Epithelial cell of proximal tubule (primary cell): Measurements from ENCODE around the gene SMIM5. TPM values are rescaled to one million over a fixed set of nuclear protein-coding genes. Genes with fewer than 3 reads are reported as not detected.

Experiments used
- DNase-seq: peaks from one replicate; pipeline ENCODE4 v3.0.0-alpha.2; 2011; ENCODE audit warnings: low read depth
- H3K4me3 ChIP-seq: 2 replicates; pipeline ENCODE4 v1.5.1; 2011; ENCODE audit warnings: low read depth, mild to moderate bottlenecking, low read length
- CTCF ChIP-seq: conservative IDR thresholded peaks from 2 replicates; pipeline ENCODE4 v1.5.1; 2012; ENCODE audit warnings: low read depth, mild to moderate bottlenecking, low read length
- total RNA-seq: library from RNA; depleted of rRNA; stranded (reverse); fragments of >200 nt; gene quantifications from 2 replicates; pipeline ENCODE4 v1.2.3, GENCODE V29; 2015

Gene SMIM5
- total RNA-seq, 1 donor from 2014 or later, result 0.63 TPM

- no peak for DNase-seq
- no peak overlapping the region for H3K4me3 ChIP-seq
- no peak for TF ChIP-seq CTCF
Measured at GRCh38 chr17:75595284-75595919, 37.8 kb upstream of the SMIM5 start.

GRCh38 chr17:75595920-75596313, 37.3 kb upstream of the SMIM5 start:
- no peak overlapping the region for H3K4me3 ChIP-seq
- DNase-seq, result no peak
- TF ChIP-seq CTCF, result no peak

- no peak for DNase-seq
- H3K4me3 ChIP-seq, result no peak overlapping the region
- TF ChIP-seq CTCF, result no peak
Measured at GRCh38 chr17:75596320-75597087, 36.7 kb upstream of the SMIM5 start.

GRCh38 chr17:75601057-75601987, 31.9 kb upstream of the SMIM5 start:
- no peak overlapping the region for H3K4me3 ChIP-seq
- TF ChIP-seq CTCF, result peak; percentile 79
- no peak for DNase-seq

GRCh38 chr17:75602644-75603043, 30.6 kb upstream of the SMIM5 start:
- H3K4me3 ChIP-seq, result no peak overlapping the region
- no peak for TF ChIP-seq CTCF
- no peak for DNase-seq

- H3K4me3 ChIP-seq, result no peak overlapping the region
- TF ChIP-seq CTCF, result no peak
- no peak for DNase-seq
Measured at GRCh38 chr17:75603123-75603522, 30.1 kb upstream of the SMIM5 start.
